NCI-H2107 treated with DMSO at 0.1 percent for 48 hours (cell line): ENCODE measurements around the gene AGGF1.
"Not testable (repeated sequence)": the region's sequence is repeated elsewhere in the genome, so short reads cannot be mapped to it uniquely, and the experiment has no call there.

Experiments
- DNase-seq: peaks from one replicate; lab custom pipeline; 2025; ENCODE audit not compliant: unreplicated experiment; lab: John Stamatoyannopoulos, UW

The AGGF1 gene

DNA sequence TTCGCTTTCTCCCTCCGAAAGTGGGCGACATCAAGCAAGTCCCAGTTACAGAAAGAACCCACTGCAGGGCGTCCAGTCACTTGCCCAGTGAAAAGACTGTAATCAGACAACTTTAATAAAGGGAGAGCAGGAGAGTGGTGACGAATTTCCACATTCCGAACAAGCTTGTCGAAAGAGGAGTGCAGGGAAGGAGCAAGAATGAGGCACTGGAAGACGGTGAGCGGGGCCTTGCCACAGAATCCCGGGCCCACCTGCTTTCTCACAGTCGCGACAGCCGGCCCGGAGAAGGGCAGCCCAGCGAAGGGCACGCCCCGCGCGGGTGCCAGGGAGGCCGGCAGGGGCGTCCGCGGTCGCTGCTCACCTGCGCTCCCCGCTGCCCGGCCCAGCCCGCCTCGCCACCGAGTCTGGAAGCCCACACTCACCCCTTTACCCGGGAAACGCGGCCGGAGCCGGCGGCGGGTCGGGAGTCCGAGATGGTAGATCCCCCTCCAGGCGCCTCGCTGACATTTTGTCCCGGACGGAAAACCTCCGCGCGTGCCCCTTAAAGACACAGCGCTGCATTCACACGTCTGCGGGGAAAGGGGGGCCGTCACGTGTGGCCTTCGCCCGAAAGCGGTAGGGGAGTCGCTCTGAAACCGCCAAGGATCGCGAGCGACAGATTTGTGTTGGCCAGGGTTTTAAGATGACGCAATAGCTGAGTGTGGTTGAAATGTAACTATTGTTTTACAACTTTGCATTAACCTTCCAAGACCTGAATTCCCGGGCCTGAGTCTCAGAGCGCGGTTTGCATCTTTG, 56.7 kb downstream of the AGGF1 start, which contains the start of gene ZBED3:
TSS of gene ZBED3 (minus strand) at position 597 of the 795 bp plus-strand sequence. CDS start 9,407 bp downstream, outside the sequence.
- peak; percentile 50 for DNase-seq

DNA sequence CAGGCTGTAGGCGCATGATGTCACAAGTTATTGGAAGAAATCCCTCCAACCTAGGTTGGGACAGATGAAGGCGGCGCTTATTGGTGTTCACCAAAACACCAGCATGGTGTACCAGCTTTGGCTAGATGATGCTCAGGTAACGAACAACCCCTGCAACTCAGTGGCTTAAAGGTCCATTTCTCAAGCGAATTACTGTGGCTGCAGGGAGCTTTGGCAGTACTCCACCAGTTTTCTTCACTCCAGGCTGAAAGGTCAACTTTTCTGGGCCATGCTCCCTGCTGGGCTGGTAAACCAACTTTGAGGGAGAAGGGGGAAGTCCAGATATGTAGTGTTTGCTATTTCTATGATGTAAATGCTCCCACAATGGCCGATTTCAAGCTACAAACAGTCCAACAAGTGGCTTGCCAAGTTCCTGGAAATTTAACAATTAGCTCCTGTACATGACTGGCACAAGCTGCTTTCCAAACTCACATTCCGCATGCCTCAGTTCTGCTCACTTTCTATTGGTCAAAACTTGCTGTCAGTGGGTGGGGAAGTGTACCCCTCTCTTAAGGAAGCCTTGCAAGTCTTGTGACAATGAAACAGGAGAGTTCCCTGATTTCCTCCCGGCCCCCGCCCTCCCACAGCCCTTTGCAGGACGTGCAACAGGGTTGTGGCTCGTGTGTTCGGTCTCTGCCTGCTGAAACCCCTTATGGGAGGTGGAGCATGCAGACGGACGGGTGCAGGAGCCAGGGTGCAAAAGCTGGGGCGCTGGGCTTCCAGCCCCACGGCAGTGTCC, 57.5 kb downstream of the AGGF1 start:
- no peak for DNase-seq

DNA sequence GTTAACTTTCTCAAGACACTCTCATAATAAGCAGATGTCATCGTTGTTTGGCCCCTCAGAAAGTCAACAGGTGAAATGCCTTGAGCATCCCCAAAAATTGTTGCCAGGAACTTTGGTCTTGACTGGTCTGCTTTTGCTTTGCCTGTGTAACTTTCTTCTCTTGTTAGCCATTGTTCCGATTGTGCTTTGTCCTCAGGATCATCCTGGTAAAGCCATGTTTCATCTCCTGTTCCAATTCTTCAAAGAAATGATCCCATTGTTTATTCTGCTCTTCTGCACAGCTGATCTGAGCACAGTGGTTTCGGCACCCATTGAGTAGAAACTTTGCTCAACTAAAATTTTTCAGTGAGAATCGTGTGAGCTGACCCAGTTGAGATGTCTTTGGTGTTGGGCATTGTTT, 65.0 kb downstream of the AGGF1 start:
- no peak for DNase-seq

DNA sequence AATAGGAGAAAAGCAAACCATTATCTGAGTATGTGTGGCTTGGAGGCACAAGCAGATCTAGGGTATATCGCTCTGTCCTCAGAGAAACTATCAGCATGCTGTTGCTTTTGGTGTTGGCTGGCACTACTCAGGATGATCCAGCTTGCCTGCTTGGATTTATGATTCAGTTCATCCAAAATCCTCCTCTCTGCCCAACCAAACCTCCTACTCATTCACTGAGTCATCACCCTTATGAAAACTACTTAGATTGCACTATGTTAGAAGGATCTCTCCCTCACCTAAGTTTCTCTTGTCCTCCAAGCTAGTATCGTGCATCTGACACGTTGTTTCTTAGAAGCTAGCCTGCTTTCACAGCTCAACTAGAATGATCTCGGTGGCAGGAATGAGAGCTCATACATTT, 71.1 kb downstream of the AGGF1 start:
- DNase-seq, result no peak

DNA sequence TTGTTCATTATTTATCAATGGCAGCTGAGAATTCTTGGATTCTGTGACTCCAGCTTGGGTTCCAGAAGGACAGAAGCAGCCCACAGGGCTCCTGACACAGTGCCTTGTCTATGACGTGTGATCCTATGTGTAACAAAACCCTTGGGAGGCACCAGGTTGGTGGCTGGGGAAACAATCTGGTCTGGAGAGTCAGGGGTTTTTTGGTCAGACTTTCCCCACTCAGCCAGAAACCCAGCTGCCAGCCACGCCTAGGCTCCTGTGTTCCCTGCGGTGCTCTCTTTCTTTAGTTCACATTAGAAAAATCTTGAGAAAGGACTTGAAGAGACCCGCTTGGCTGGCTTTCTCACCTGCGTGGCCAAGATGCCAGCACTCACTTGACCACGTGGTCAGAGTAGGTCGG, 72.3 kb downstream of the AGGF1 start:
- no peak for DNase-seq

DNA sequence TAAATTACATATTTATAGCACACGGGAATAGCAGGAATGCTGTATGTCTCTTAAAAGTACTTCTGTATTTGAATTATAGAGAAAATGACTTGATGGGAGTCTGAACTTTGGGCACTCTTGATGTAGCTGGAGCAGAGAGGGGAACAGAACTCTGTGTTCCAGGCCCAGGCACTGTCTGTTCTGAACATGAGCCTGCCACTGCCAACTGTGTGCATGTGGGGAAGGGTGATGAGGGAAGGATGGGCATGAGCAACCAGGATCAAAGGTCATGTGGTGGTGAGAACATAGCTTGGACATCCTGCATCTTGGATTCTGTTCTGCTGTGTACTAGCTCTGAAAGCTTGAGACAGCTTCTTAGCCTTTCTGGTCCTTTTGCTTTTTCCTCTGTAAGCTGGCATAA, 73.3 kb downstream of the AGGF1 start:
- no peak for DNase-seq

DNA sequence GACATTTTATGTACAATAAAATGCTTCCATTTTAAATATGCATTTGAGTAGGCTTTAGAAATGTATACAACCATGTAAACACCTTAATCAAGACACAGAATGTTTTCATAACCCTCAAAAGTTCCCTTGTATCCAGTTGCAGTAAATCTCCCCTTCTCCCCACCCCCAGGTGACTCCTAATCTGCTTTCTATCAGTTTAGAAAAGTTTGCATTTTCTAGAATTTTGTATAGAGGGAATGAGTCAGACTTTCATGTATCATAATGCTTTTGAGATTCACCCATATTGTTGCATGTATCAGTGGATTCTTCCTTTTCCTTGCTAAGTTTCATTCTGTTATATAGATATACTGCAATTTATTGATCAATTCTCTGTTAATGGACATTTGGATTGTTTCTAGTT, 74.6 kb downstream of the AGGF1 start:
- no peak for DNase-seq

DNA sequence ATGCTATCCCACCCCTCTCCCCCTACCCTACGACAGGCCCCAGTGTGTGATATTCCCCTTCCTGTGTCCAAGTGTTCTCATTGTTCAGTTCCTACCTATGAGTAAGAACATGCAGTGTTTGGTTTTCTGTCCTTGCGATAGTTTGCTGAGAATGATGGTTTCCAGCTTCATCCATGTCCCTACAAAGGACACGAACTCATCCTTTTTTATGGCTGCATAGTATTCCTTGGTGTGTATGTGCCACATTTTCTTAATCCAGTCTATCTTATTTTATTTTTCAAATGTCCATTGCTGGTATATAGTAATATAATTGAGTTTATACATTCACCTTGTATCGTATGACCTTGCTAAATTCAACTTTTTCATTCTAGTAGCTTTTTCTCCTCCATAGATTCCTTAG, 76.8 kb downstream of the AGGF1 start:
- not testable (repeated sequence) for DNase-seq
